ENCODE results near the gene CHAD.

Gene CHAD

DNA sequence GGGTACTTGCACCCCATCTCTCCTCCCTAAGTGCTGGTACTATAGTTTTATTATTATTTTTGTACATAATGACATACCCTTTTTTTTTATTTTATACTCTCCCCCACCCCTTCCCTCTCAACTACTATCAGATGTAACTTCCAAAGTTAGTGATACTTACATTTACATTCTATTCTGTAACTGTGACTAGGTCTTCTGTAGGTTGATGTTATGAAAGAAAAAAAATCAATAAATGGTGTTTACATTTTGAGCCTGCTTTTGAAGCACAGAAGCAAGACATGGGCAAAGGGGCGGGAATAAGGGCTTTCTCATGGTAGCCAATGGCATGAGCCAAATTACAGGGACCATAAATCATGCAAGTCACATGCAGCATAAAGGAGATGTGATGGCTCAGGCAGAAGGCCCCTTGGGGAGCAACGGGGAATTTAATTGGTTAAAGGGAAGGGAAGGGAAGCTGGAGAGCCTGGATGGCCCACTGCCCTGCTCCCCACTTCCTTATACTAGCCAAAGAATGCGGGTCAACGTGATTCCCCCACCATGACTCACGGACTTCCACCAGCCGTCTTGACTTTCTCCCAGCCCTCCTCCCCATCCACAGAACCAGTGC is 45.0 kb downstream of the CHAD start (continued):
- TF ChIP-seq PPARA (CRISPR knock-in tag; IDR thresholded peaks at IDR 0.05; ENCODE audit: borderline replicate concordance) (no peak), SNAI2 (CRISPR knock-in tag; IDR thresholded peaks at IDR 0.05) (no peak), ZC3H10 (CRISPR knock-in tag; IDR thresholded peaks at IDR 0.05) (no peak), ARNTL (CRISPR knock-in tag; IDR thresholded peaks at IDR 0.05; ENCODE audit: borderline replicate concordance, low read depth) (no peak), ESRRG (CRISPR knock-in tag; IDR thresholded peaks at IDR 0.05) (no peak), ZNF70 (CRISPR knock-in tag; IDR thresholded peaks at IDR 0.05) (no peak), ZNF8 (CRISPR knock-in tag; IDR thresholded peaks at IDR 0.05) (no peak)
- TF ChIP-seq, protein P1, sequence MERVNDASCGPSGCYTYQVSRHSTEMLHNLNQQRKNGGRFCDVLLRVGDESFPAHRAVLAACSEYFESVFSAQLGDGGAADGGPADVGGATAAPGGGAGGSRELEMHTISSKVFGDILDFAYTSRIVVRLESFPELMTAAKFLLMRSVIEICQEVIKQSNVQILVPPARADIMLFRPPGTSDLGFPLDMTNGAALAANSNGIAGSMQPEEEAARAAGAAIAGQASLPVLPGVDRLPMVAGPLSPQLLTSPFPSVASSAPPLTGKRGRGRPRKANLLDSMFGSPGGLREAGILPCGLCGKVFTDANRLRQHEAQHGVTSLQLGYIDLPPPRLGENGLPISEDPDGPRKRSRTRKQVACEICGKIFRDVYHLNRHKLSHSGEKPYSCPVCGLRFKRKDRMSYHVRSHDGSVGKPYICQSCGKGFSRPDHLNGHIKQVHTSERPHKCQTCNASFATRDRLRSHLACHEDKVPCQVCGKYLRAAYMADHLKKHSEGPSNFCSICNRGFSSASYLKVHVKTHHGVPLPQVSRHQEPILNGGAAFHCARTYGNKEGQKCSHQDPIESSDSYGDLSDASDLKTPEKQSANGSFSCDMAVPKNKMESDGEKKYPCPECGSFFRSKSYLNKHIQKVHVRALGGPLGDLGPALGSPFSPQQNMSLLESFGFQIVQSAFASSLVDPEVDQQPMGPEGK (CRISPR knock-in tag; IDR thresholded peaks at IDR 0.05; ENCODE audit: borderline replicate concordance): no peak
- TF ChIP-seq, protein P2, sequence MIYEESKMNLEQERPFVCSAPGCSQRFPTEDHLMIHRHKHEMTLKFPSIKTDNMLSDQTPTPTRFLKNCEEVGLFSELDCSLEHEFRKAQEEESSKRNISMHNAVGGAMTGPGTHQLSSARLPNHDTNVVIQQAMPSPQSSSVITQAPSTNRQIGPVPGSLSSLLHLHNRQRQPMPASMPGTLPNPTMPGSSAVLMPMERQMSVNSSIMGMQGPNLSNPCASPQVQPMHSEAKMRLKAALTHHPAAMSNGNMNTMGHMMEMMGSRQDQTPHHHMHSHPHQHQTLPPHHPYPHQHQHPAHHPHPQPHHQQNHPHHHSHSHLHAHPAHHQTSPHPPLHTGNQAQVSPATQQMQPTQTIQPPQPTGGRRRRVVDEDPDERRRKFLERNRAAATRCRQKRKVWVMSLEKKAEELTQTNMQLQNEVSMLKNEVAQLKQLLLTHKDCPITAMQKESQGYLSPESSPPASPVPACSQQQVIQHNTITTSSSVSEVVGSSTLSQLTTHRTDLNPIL (CRISPR knock-in tag; IDR thresholded peaks at IDR 0.05; ENCODE audit: low read depth): no peak

DNA sequence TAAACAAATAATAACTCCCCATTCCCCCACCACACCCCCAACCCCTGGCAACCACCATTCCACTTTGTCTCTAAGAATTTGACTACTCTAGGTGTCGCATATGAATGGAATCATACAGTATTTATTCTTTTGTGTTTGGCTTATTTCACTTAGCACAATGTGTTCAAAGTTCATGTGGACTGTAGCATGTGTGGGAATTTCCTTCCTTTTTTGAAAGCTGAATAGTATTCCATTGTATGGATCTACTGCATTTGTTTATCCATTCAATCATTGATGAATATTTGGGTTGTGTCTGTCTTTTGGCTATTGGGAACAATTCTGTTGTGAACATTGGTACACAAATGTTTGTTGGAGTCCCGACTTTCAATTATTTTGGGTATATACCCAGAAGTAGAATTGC is 45.9 kb downstream of the CHAD start:
- TF ChIP-seq SNAI2 (CRISPR knock-in tag; IDR thresholded peaks at IDR 0.05) (no peak), PPARA (CRISPR knock-in tag; IDR thresholded peaks at IDR 0.05; ENCODE audit: borderline replicate concordance) (no peak), ZNF70 (CRISPR knock-in tag; IDR thresholded peaks at IDR 0.05) (no peak), ZNF8 (CRISPR knock-in tag; IDR thresholded peaks at IDR 0.05) (no peak), CSDC2 (CRISPR knock-in tag; IDR thresholded peaks at IDR 0.05) (no peak), ZFP3 (CRISPR knock-in tag; IDR thresholded peaks at IDR 0.05) (no peak), ZFP30 (CRISPR knock-in tag; IDR thresholded peaks at IDR 0.05) (no peak), TOX (CRISPR knock-in tag; IDR thresholded peaks at IDR 0.05; ENCODE audit: borderline replicate concordance) (no peak), ESRRG (CRISPR knock-in tag; IDR thresholded peaks at IDR 0.05) (no peak), ARNTL (CRISPR knock-in tag; IDR thresholded peaks at IDR 0.05; ENCODE audit: borderline replicate concordance, low read depth) (no peak), ZC3H10 (CRISPR knock-in tag; IDR thresholded peaks at IDR 0.05) (no peak), TCF4 (CRISPR knock-in tag; IDR thresholded peaks at IDR 0.05; ENCODE audit: borderline replicate concordance) (no peak), ISL1 (CRISPR knock-in tag; IDR thresholded peaks at IDR 0.05) (no peak)
- TF ChIP-seq, protein P2 (CRISPR knock-in tag; IDR thresholded peaks at IDR 0.05; ENCODE audit: low read depth): no peak
- TF ChIP-seq, protein P3, sequence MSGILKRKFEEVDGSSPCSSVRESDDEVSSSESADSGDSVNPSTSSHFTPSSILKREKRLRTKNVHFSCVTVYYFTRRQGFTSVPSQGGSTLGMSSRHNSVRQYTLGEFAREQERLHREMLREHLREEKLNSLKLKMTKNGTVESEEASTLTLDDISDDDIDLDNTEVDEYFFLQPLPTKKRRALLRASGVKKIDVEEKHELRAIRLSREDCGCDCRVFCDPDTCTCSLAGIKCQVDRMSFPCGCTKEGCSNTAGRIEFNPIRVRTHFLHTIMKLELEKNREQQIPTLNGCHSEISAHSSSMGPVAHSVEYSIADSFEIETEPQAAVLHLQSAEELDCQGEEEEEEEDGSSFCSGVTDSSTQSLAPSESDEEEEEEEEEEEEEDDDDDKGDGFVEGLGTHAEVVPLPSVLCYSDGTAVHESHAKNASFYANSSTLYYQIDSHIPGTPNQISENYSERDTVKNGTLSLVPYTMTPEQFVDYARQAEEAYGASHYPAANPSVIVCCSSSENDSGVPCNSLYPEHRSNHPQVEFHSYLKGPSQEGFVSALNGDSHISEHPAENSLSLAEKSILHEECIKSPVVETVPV (CRISPR knock-in tag; IDR thresholded peaks at IDR 0.05): no peak
- TF ChIP-seq, protein P4, sequence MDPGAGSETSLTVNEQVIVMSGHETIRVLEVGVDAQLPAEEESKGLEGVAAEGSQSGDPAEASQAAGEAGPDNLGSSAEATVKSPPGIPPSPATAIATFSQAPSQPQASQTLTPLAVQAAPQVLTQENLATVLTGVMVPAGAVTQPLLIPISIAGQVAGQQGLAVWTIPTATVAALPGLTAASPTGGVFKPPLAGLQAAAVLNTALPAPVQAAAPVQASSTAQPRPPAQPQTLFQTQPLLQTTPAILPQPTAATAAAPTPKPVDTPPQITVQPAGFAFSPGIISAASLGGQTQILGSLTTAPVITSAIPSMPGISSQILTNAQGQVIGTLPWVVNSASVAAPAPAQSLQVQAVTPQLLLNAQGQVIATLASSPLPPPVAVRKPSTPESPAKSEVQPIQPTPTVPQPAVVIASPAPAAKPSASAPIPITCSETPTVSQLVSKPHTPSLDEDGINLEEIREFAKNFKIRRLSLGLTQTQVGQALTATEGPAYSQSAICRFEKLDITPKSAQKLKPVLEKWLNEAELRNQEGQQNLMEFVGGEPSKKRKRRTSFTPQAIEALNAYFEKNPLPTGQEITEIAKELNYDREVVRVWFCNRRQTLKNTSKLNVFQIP (CRISPR knock-in tag; IDR thresholded peaks at IDR 0.05; ENCODE audit: borderline replicate concordance, low read depth): no peak
- TF ChIP-seq, protein P5, sequence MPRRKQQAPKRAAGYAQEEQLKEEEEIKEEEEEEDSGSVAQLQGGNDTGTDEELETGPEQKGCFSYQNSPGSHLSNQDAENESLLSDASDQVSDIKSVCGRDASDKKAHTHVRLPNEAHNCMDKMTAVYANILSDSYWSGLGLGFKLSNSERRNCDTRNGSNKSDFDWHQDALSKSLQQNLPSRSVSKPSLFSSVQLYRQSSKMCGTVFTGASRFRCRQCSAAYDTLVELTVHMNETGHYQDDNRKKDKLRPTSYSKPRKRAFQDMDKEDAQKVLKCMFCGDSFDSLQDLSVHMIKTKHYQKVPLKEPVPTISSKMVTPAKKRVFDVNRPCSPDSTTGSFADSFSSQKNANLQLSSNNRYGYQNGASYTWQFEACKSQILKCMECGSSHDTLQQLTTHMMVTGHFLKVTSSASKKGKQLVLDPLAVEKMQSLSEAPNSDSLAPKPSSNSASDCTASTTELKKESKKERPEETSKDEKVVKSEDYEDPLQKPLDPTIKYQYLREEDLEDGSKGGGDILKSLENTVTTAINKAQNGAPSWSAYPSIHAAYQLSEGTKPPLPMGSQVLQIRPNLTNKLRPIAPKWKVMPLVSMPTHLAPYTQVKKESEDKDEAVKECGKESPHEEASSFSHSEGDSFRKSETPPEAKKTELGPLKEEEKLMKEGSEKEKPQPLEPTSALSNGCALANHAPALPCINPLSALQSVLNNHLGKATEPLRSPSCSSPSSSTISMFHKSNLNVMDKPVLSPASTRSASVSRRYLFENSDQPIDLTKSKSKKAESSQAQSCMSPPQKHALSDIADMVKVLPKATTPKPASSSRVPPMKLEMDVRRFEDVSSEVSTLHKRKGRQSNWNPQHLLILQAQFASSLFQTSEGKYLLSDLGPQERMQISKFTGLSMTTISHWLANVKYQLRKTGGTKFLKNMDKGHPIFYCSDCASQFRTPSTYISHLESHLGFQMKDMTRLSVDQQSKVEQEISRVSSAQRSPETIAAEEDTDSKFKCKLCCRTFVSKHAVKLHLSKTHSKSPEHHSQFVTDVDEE (CRISPR knock-in tag; IDR thresholded peaks at IDR 0.05): no peak
- ATAC-seq: no peak

Measured in SK-N-SH treated with all-trans-retinoic acid at 6 μM for 48 hours (cell line).